ENCODE data around the gene HOXB9. TPM values are rescaled to one million over a fixed set of nuclear protein-coding genes. Genes with fewer than 3 reads are reported as not detected.

Gene HOXB9
- total RNA-seq, 1 experiment from 2014 or later: not detected

GRCh38 chr17:48608494-48608834 is 17.7 kb downstream of the HOXB9 start:
- no peak overlapping the region for H3K23ac ChIP-seq (ENCODE audit: insufficient read length, low read depth, low read length)
- H3T11ph ChIP-seq (ENCODE audit: low read length): no peak overlapping the region
- no peak overlapping the region for H3K56ac ChIP-seq (ENCODE audit: insufficient read length, low read depth, low read length)
- H2AK5ac ChIP-seq (ENCODE audit: insufficient read length, low read length): no peak overlapping the region
- no peak overlapping the region for H4K5ac ChIP-seq (ENCODE audit: insufficient read length, low read depth, low read length)
- H3K79me1 ChIP-seq (ENCODE audit: insufficient read depth, low read depth, low read length, poor library complexity, severe bottlenecking): no peaks in the 10 kb centered on the region
- no peak overlapping the region for H3K4ac ChIP-seq (ENCODE audit: low read depth, low read length)
- no peak overlapping the region for H2BK5ac ChIP-seq (ENCODE audit: insufficient read length, low read length)
- Mint-ChIP-seq H3K9me3 (peaks cover 9 to 14% of the 10 kb centered on the region in 2 experiments), H3K4me1 (peaks cover 12 to 21% of the 10 kb centered on the region in 2 experiments), H3K36me3 (ENCODE audit: insufficient read depth in 1 of 3, low read depth in 3 of 3) (no peaks in the 10 kb centered on the region; a peak in 1 of 7 replicates), H3K27ac (no peak overlapping the region), H3K27me3 (ENCODE audit: low read depth) (peaks cover 100% of the 10 kb centered on the region), H3K4me3 (no peak overlapping the region)
- no peak overlapping the region for H3K27ac ChIP-seq (ENCODE audit: insufficient read length, low read depth, low read length)
- H3K14ac ChIP-seq (ENCODE audit: insufficient read depth, low read length): no peak overlapping the region
- H3K23me2 ChIP-seq (ENCODE audit: insufficient read length, low read depth, low read length, poor library complexity, severe bottlenecking): peaks cover 5% of the 10 kb centered on the region
- no peak overlapping the region for H4K8ac ChIP-seq (replicated peaks; ENCODE audit: insufficient read length, low read depth, low read length)
- no peak overlapping the region for H3K4me2 ChIP-seq (ENCODE audit: insufficient read depth, insufficient read length, low read length)
- H2AFZ ChIP-seq (ENCODE audit: low read length): no peak overlapping the region
- no peaks in the 10 kb centered on the region for H3K4me1 ChIP-seq (ENCODE audit: insufficient read depth, low read length)
- no peak overlapping the region for H2BK20ac ChIP-seq (ENCODE audit: low read depth, low read length, poor library complexity, severe bottlenecking)
- no peak overlapping the region for H3K9ac ChIP-seq (ENCODE audit: extremely low read depth, insufficient read length, low read length)
- TF ChIP-seq CTCF (conservative IDR thresholded peaks at IDR 0.05): no peak
- DNase-seq: no peak
- H3K79me2 ChIP-seq (ENCODE audit: insufficient read depth, low read length): no peaks in the 10 kb centered on the region
- H2BK12ac ChIP-seq (ENCODE audit: insufficient read length, low read depth, low read length): no peak overlapping the region
- no peak overlapping the region for H2BK120ac ChIP-seq (ENCODE audit: low read depth, low read length, poor library complexity, severe bottlenecking)
- H3K18ac ChIP-seq (ENCODE audit: insufficient read length, low read depth, low read length): no peak overlapping the region
- WGBS (ENCODE audit: extremely low coverage, insufficient read length, low lambda C conversion rate): no CpG with 5 or more reads among the region's 1 CpG
- H3K27me3 ChIP-seq (ENCODE audit: insufficient read depth, low read length): peaks cover 96% of the 10 kb centered on the region
- H4K91ac ChIP-seq (ENCODE audit: insufficient read length, low read depth, low read length): no peak overlapping the region
- no peak overlapping the region for H2BK15ac ChIP-seq (ENCODE audit: low read depth, low read length)
- H4K20me1 ChIP-seq (ENCODE audit: control insufficient read depth, insufficient read depth, insufficient read length): no peaks in the 10 kb centered on the region
- H3K9me3 ChIP-seq (ENCODE audit: control insufficient read depth, low read depth, low read length): no peaks in the 10 kb centered on the region

Data from H9 (cell line).